B cell (primary cell): ENCODE results near the gene ATP6V1D. TPM values are rescaled to one million over a fixed set of nuclear protein-coding genes. Genes with fewer than 3 reads are reported as not detected.

Experiments used
- ATAC-seq: fragments of 200-7000 bp; cut with Tn5 transposase; one replicate; pipeline ENCODE4 v1.10.0; 2021; ENCODE audit warnings: low read depth, mild to moderate bottlenecking, moderate number of reproducible peaks, moderate library complexity
- CTCF ChIA-PET: fragments of 350-600 bp; sonication (Branson Sonifier 250); formaldehyde crosslinking; loops from one replicate; lab custom pipeline; 2021; ENCODE audit warnings: antibody characterized with exemption, inconsistent platforms; lab: Charles Lee
- POLR2A ChIA-PET: fragments of 350-600 bp; sonication (Branson Sonifier 250); formaldehyde crosslinking; loops from one replicate; lab custom pipeline; 2021; ENCODE audit warnings: antibody characterized with exemption; lab: Charles Lee
- DNase-seq: peaks from one replicate; pipeline ENCODE4 v3.0.0; 2013
- H2AFZ ChIP-seq: 2 replicates; pipeline ENCODE4 v1.6.1; 2012; ENCODE audit warnings: mild to moderate bottlenecking, low read depth, low read length; ENCODE audit not compliant: insufficient read depth, poor library complexity, severe bottlenecking
- H3K27ac ChIP-seq, 2 donors: 1 replicate in 1 of 2; 2 replicates in 1 of 2; pipeline ENCODE4 v1.5.1; 2012 to 2013; ENCODE audit warnings: low read length in 2 of 2, mild to moderate bottlenecking in 2 of 2, moderate library complexity in 1 of 2
- H3K27me3 ChIP-seq, 4 experiments: fragments of 200-600 bp in 1 of 4; sonication (generic) in 1 of 4; replicated peaks in 1 of 4; 1 replicate in 2 of 4; 2 replicates in 2 of 4; pipeline versions ENCODE4 v1.6.1 to v1.7.0; 2013 to 2016; ENCODE audit warnings: low read length in 3 of 4, mild to moderate bottlenecking in 2 of 4, mixed read lengths in 1 of 4, moderate library complexity in 1 of 4; ENCODE audit not compliant: insufficient read depth in 4 of 4, control insufficient read depth in 3 of 4; ENCODE audit errors: control extremely low read depth in 1 of 4
- H3K36me3 ChIP-seq, 2 experiments: replicated peaks in 1 of 2; 1 replicate in 1 of 2; 2 replicates in 1 of 2; pipeline versions ENCODE4 v1.6.1 to v1.7.1; 2013; ENCODE audit warnings: low read length in 1 of 2; ENCODE audit not compliant: insufficient read depth in 2 of 2, control insufficient read depth in 1 of 2; ENCODE audit errors: control extremely low read depth in 1 of 2, extremely low read depth in 1 of 2
- H3K4me1 ChIP-seq, 2 donors: fragments of 200-600 bp in 1 of 2; sonication (generic) in 1 of 2; 1 replicate in 1 of 2; 2 replicates in 1 of 2; pipeline versions ENCODE4 v1.5.1 to v1.6.1; 2013 to 2017; ENCODE audit warnings: low read length in 2 of 2; ENCODE audit not compliant: control insufficient read depth in 2 of 2, insufficient read depth in 2 of 2
- H3K4me2 ChIP-seq: replicated peaks from 2 replicates; pipeline ENCODE3; 2012; ENCODE audit warnings: mild to moderate bottlenecking, low read depth, low read length; ENCODE audit not compliant: poor library complexity, severe bottlenecking
- H3K4me3 ChIP-seq, 5 experiments: fragments of 200-600 bp in 1 of 5; sonication (generic) in 1 of 5; 1 replicate in 3 of 5; 2 replicates in 2 of 5; pipeline versions ENCODE4 v1.5.1 to v1.7.0; 2011 to 2016; ENCODE audit warnings: low read length in 4 of 5, mild to moderate bottlenecking in 4 of 5, low read depth in 2 of 5, control low read depth in 1 of 5, moderate library complexity in 1 of 5; ENCODE audit not compliant: insufficient read depth in 1 of 5; ENCODE audit errors: control extremely low read depth in 1 of 5, extremely low read depth in 1 of 5
- H3K79me2 ChIP-seq: fragments of 200-600 bp; sonication (generic); one replicate; pipeline ENCODE4 v1.6.0; 2016; ENCODE audit warnings: low read length; ENCODE audit not compliant: control insufficient read depth, insufficient read depth
- H3K9ac ChIP-seq: fragments of 200-600 bp; sonication (generic); 2 replicates; pipeline ENCODE4 v1.6.1; 2017; ENCODE audit warnings: mild to moderate bottlenecking, low read length, moderate library complexity
- H3K9me3 ChIP-seq, 3 donors: one replicate each; pipeline versions ENCODE4 v1.6.1 to v1.7.1; 2013; ENCODE audit warnings: low read length in 2 of 3; ENCODE audit not compliant: control insufficient read depth in 2 of 3, insufficient read depth in 1 of 3; ENCODE audit errors: control extremely low read depth in 1 of 3
- H4K20me1 ChIP-seq: 2 replicates; pipeline ENCODE4 v1.6.0; 2012; ENCODE audit warnings: mild to moderate bottlenecking, low read length; ENCODE audit not compliant: insufficient read depth, control insufficient read depth, poor library complexity, severe bottlenecking
- H3K27ac Mint-ChIP-seq: one replicate; pipeline ENCODE4 v1.8.0; 2021; ENCODE audit warnings: mixed read lengths
- H3K27me3 Mint-ChIP-seq: one replicate; pipeline ENCODE4 v1.8.0; 2021; ENCODE audit warnings: mixed read lengths
- H3K4me1 Mint-ChIP-seq: one replicate; pipeline ENCODE4 v1.8.0; 2021; ENCODE audit warnings: mixed read lengths
- H3K4me3 Mint-ChIP-seq: one replicate; pipeline ENCODE4 v1.8.0; 2021; ENCODE audit warnings: mixed read lengths
- H3K9me3 Mint-ChIP-seq: one replicate; pipeline ENCODE4 v1.8.0; 2022; ENCODE audit warnings: mixed read lengths; ENCODE audit not compliant: insufficient read depth
- CTCF ChIP-seq: fragments of 200-600 bp; IDR thresholded peaks from one replicate; pipeline ENCODE4 v1.8.0; 2022; ENCODE audit warnings: antibody characterized with exemption, mild to moderate bottlenecking
- EZH2 ChIP-seq: IDR thresholded peaks from 2 replicates; pipeline ENCODE4 v1.6.1; 2012; ENCODE audit warnings: borderline replicate concordance, low read depth, mild to moderate bottlenecking, moderate library complexity, low read length; ENCODE audit not compliant: insufficient read depth, poor library complexity, severe bottlenecking
- WGBS: methylation state at CpG from one replicate; pipeline ENCODE4 v1.1.5; 2013; ENCODE audit warnings: missing lambda C conversion rate; ENCODE audit not compliant: insufficient coverage; 5-methylcytosine and 5-hydroxymethylcytosine counted together
- intact Hi-C: fragments of 100-400 bp; cut with micrococcal nuclease; formaldehyde crosslinking; loops from one replicate; pipeline ENCODE4 v1.10.0; 2022
- polyA plus RNA-seq: library from polyadenylated mRNA; depleted of rRNA; stranded (reverse); fragments of >200 nt; gene quantifications from 2 replicates; pipeline ENCODE4 v1.2.3, GENCODE V29; 2012
- total RNA-seq, 2 donors: library from RNA; stranded (reverse); fragments of 120-200 nt in 1 of 2; gene quantifications; 1 replicate in 1 of 2; 2 replicates in 1 of 2; pipeline versions ENCODE4 v1.2.3 to v1.2.4, GENCODE V29; 2013 to 2022

ATP6V1D gene
- total and polyA plus RNA-seq, 2 donors (not counting 1 experiment from before 2014, with no cell fraction given) = 6.4 to 35.3 TPM

GRCh38 chr14:67387195-67387594 lies 27.6 kb upstream of the ATP6V1D start:
- no peak overlapping the region for H3K9ac ChIP-seq
- H3K27ac ChIP-seq = no peak overlapping the region
- no CpG with 5 or more reads among the region's 2 CpGs for WGBS
- no peaks in the 10 kb centered on the region for H3K27me3 ChIP-seq
- H3K79me2 ChIP-seq = no peaks in the 10 kb centered on the region
- DNase-seq (no peak), ATAC-seq (no peak)
- Mint-ChIP-seq H3K27me3 (no peaks in the 10 kb centered on the region), H3K27ac (no peak overlapping the region), H3K4me3 (no peak overlapping the region), H3K4me1 (no peaks in the 10 kb centered on the region), H3K9me3 (no peaks in the 10 kb centered on the region)
- peaks cover 0 to 30% of the 10 kb centered on the region in 2 experiments for H3K36me3 ChIP-seq
- ChIA-PET POLR2A (no interaction called here), CTCF (no interaction called here)
- H4K20me1 ChIP-seq = no peaks in the 10 kb centered on the region
- intact Hi-C loops = no loop called here
- H3K9me3 ChIP-seq = no peaks in the 10 kb centered on the region
- no peak overlapping the region for H3K4me3 ChIP-seq
- H3K4me2 ChIP-seq = no peak overlapping the region
- TF ChIP-seq CTCF = no peak
- no peak for TF ChIP-seq EZH2
- H3K4me1 ChIP-seq = no peaks in the 10 kb centered on the region
- no peak overlapping the region for H2AFZ ChIP-seq

GRCh38 chr14:67385618-67386017 lies 26.0 kb upstream of the ATP6V1D start:
- H3K27me3 Mint-ChIP-seq = no peaks in the 10 kb centered on the region
- no peaks in the 10 kb centered on the region for H4K20me1 ChIP-seq
- ATAC-seq (no peak), DNase-seq (no peak)
- H3K4me1 ChIP-seq = no peaks in the 10 kb centered on the region
- H3K9me3 Mint-ChIP-seq = no peaks in the 10 kb centered on the region
- H3K27me3 ChIP-seq = no peaks in the 10 kb centered on the region
- H3K4me3 Mint-ChIP-seq = no peak overlapping the region
- ChIA-PET CTCF (interaction anchor here (0.6 to 0.7 kb wide), 3 partner anchors 21 to 106 kb away, joined by 3 to 4 read pairs (median 3); no protein-coding TSS in a partner anchor), POLR2A (no interaction called here)
- H2AFZ ChIP-seq = no peak overlapping the region
- H3K27ac ChIP-seq = no peak overlapping the region
- no peaks in the 10 kb centered on the region for H3K4me1 Mint-ChIP-seq
- H3K4me2 ChIP-seq = no peak overlapping the region
- H3K79me2 ChIP-seq = no peaks in the 10 kb centered on the region
- no peaks in the 10 kb centered on the region for H3K9me3 ChIP-seq
- no peak overlapping the region for H3K4me3 ChIP-seq
- intact Hi-C loops = no loop called here
- no peak overlapping the region for H3K9ac ChIP-seq
- TF ChIP-seq CTCF = no peak
- peaks cover 0 to 44% of the 10 kb centered on the region in 2 experiments for H3K36me3 ChIP-seq
- WGBS = 100% methylated on average over 1 of the region's 2 CpGs
- H3K27ac Mint-ChIP-seq = no peak overlapping the region
